Endometrium (tissue), 2 donors: ENCODE data around the gene LETM1.

Experiments
- FAIRE-seq: peaks from 2 replicates; lab custom pipeline; 2012; peaks lifted over from hg19 to GRCh38; lab: Jason Lieb, UNC
- donor health status: control.
- donor health status: control.

The LETM1 gene

DNA sequence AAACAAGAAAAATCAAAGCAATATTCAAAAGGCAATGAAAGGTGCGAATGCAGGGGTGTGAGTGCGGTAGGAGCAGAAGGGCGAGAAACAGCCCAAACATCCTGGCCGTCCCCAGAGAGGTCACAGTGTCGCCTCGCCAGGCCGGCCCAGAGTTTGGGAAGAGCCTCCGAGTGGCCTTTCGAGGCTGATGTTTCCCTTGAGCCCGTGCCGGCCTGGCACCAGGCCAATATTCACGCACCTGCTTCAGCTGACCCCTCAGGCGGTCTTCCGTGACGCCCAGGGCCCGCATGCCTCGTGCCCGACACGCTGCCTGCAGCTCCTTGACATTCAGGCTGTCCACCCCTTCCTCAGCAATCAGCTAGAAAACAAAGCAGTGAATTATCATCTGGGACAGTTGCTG, 30.6 kb downstream of the LETM1 start:
- no peak for FAIRE-seq

GRCh38 chr4:1824746-1825145, 31.2 kb downstream of the LETM1 start:
- FAIRE-seq: no peak

- FAIRE-seq: no peak
Measured at GRCh38 chr4:1823545-1823932, 32.4 kb downstream of the LETM1 start.

- FAIRE-seq: no peak
Measured at GRCh38 chr4:1822568-1823544, 33.1 kb downstream of the LETM1 start.

GRCh38 chr4:1821679-1822567, 34.0 kb downstream of the LETM1 start:
- no peak for FAIRE-seq

GRCh38 chr4:1819816-1820215, 36.1 kb downstream of the LETM1 start:
- FAIRE-seq: no peak

DNA sequence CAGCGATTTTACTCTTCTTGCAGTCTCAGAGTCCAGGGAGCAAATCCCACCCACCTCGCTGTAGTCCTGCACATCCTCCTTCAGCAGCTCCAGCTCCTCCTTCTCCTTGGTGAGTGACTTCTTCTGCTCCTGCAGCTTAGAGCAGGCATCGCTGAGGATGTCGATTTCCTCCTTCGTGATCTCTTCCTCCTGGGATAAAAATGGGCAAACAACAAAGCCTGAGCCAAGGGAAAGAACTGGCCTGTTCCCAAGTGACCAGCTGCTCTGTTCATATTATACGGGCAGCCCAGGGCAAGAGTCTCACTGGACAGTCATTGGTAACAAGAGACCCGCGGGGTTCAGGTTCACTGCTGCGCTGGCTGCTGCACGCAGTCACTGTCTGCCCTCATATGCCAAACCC, 36.7 kb downstream of the LETM1 start:
- no peak for FAIRE-seq

- no peak for FAIRE-seq
Measured at GRCh38 chr4:1815997-1816860, 39.7 kb downstream of the LETM1 start.

DNA sequence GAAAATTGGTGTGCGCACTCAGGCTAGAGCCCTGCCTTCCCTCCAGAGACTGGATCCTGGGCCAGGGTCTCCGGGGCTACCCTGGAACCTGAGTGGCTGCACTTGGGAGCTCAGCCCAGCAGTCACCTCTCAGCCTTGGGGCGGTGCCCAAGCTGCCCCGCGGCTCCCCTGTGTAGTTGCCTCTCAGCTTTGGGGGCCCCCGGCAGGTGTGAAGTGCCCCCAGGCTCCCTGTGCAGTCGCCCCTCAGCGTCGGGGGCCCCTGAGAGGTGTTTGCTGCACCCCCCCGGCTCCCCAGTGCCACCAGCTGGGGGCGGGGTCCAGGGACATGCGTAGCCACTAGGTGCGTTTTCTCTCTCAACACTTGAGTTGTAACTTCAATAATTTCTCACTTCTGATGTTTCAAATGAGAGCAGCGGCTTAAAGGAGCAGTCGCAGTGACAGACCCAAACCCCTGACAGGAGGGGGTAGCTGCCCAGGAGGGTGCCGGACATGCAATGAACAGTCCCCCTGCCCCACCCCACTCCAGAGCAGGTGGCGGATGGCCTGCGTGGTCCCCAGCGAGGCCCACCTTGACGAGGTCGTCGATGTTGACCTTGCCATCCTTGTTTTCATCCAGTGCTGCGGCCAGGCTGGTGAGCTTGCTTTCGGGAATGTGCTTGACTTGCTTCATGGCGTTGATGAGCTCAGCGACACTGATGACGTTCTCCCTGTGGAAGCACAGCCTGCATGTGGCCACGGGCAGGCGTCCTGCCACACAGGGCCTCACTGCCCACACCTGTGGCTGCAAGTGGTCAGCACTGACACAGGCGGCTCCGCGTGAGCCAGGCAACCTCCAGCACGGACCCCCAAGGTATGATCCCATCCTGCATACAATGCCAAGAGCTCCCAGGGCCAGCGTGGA, 40.6 kb downstream of the LETM1 start:
- FAIRE-seq: no peak

DNA sequence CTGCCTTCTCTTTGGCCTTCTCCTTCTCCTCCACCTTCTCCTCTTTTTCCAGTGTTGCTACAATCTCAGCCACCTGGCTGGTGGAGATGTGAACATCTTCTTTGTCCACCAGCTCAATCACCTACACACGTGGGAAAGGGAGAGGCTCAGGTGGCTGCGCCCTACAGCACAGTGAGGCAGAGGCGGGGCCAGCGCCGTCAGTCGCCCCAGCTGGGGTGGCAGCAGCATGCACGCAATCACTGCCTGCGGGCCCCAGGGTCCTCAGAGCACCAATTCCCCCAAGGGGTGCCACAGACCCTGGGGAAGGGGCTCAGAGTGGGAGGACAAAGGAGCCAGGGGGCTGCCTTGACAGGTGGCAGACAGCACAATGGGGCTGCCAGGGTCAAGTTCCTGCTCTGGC, 41.5 kb downstream of the LETM1 start:
- no peak for FAIRE-seq

GRCh38 chr4:1813915-1814314, 42.0 kb downstream of the LETM1 start:
- FAIRE-seq: no peak

GRCh38 chr4:1813231-1813630, 42.7 kb downstream of the LETM1 start:
- no peak for FAIRE-seq

DNA sequence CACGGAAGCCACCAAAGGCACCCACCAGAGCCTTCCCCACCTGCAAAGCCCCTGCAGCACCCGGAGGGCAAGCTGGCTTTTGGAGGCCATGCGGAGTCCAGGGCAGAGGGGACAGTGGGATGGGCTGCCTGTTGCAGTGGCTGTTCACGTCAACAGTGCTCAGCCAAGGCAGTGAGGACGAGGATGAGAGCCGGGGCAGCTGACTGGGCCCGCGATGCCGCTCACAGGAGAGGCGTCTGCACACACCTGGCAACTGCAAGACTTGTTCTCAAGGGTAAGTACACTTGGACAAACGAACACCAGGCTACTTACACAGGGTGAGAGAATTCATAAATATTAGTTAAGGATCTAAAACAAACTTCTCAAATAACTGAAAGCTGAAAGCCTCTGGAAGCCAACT, 43.2 kb downstream of the LETM1 start:
- no peak for FAIRE-seq

DNA sequence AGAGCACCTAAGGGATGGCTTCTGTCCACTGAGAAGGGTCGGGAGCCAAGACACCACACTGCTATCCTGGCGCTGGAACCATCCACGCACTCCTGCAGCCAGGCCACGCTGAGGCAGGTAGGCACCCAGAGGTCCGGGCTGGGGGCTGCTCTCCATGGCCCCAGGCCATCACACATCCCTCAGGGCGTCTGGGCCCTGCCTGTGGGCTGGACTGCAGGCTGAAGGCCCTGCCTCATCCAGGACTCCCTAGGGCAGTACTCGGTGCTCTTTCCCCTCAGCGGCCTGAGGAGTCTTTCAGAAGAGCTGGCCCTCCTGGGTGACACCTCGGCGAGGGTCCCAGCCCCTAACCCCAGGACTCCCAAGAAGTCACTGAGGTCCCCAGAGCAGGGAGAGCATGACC, 45.2 kb downstream of the LETM1 start:
- no peak for FAIRE-seq

- FAIRE-seq: no peak
Measured at GRCh38 chr4:1809754-1810502, 46.0 kb downstream of the LETM1 start.

- no peak for FAIRE-seq
Measured at GRCh38 chr4:1808851-1809753, 46.9 kb downstream of the LETM1 start.

DNA sequence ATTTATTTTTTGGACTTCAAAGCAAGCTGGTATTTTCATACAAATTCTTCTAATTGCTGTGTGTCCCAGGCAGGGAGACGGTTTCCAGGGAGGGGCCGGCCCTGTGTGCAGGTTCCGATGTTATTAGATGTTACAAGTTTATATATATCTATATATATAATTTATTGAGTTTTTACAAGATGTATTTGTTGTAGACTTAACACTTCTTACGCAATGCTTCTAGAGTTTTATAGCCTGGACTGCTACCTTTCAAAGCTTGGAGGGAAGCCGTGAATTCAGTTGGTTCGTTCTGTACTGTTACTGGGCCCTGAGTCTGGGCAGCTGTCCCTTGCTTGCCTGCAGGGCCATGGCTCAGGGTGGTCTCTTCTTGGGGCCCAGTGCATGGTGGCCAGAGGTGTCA, 47.6 kb downstream of the LETM1 start:
- FAIRE-seq: no peak

DNA sequence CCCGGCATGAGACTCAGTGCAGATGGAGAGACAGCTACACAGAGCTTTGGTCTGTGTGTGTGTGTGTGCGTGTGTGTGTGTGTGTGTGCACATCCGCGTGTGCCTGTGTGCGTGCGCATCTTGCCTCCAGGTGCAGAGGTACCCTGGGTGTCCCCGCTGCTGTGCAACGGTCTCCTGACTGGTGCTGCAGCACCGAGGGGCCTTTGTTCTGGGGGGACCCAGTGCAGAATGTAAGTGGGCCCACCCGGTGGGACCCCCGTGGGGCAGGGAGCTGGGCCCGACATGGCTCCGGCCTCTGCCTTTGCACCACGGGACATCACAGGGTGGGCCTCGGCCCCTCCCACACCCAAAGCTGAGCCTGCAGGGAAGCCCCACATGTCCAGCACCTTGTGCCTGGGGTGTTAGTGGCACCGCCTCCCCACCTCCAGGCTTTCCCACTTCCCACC, 48.6 kb downstream of the LETM1 start:
- no peak for FAIRE-seq
